Endodermal cell (in vitro differentiated cells): ENCODE results near the gene ITGA11. TPM values are rescaled to one million over a fixed set of nuclear protein-coding genes. Genes with fewer than 3 reads are reported as not detected.

Experiments
- DNase-seq: peaks from one replicate; pipeline ENCODE4 v3.0.0-alpha.2; 2017
- H3K27ac ChIP-seq: 2 replicates; pipeline ENCODE4 v1.5.1; 2013; ENCODE audit warnings: mild to moderate bottlenecking, low read depth, low read length, moderate library complexity
- H3K27me3 ChIP-seq: 2 replicates; pipeline ENCODE4 v1.6.1; 2013; ENCODE audit warnings: mild to moderate bottlenecking, low read length, moderate library complexity; ENCODE audit not compliant: insufficient read depth, control insufficient read depth, poor library complexity, severe bottlenecking
- H3K36me3 ChIP-seq: 2 replicates; pipeline ENCODE4 v1.7.0; 2013; ENCODE audit warnings: mild to moderate bottlenecking, low read length, moderate library complexity; ENCODE audit not compliant: control insufficient read depth, insufficient read depth
- H3K4me1 ChIP-seq: one replicate; pipeline ENCODE4 v1.7.0; 2013; ENCODE audit warnings: low read length; ENCODE audit not compliant: control insufficient read depth, insufficient read depth
- H3K4me3 ChIP-seq: 2 replicates; pipeline ENCODE4 v1.5.1; 2013; ENCODE audit warnings: mild to moderate bottlenecking, low read length, moderate library complexity
- H3K9ac ChIP-seq: 2 replicates; pipeline ENCODE4 v1.6.1; 2013; ENCODE audit warnings: mild to moderate bottlenecking, low read length, moderate library complexity; ENCODE audit not compliant: poor library complexity, severe bottlenecking; ENCODE audit errors: extremely low read depth
- H3K9me3 ChIP-seq: 2 replicates; pipeline ENCODE4 v1.6.1; 2013; ENCODE audit warnings: mild to moderate bottlenecking, low read length, moderate library complexity; ENCODE audit not compliant: control insufficient read depth
- H3K27ac Mint-ChIP-seq: 2 replicates; pipeline ENCODE4 v1.8.0; 2020; ENCODE audit warnings: mixed read lengths
- H3K27me3 Mint-ChIP-seq: 2 replicates; pipeline ENCODE4 v1.8.0; 2021; ENCODE audit warnings: mild to moderate bottlenecking, mixed read lengths; ENCODE audit not compliant: insufficient read depth
- H3K36me3 Mint-ChIP-seq: 2 replicates; pipeline ENCODE4 v1.8.0; 2020; ENCODE audit warnings: low read depth, mixed read lengths
- H3K4me1 Mint-ChIP-seq: 2 replicates; pipeline ENCODE4 v1.8.0; 2020; ENCODE audit warnings: mixed read lengths
- H3K4me3 Mint-ChIP-seq: 2 replicates; pipeline ENCODE4 v1.8.0; 2020; ENCODE audit warnings: mild to moderate bottlenecking, moderate library complexity, mixed read lengths
- H3K9me3 Mint-ChIP-seq: 2 replicates; pipeline ENCODE4 v1.8.0; 2020; ENCODE audit warnings: mild to moderate bottlenecking, mixed read lengths
- WGBS, 2 experiments: methylation state at CpG; one replicate each; pipeline versions ENCODE4 v1.1.5 to v1.1.7; 2013; ENCODE audit warnings: missing lambda C conversion rate in 2 of 2, mixed read lengths in 1 of 2; ENCODE audit not compliant: insufficient coverage in 1 of 2, insufficient read length in 1 of 2; 5-methylcytosine and 5-hydroxymethylcytosine counted together
- total RNA-seq, 2 donors: library from RNA; stranded (reverse); fragmentation: NEBNext Ultra II Directional in 1 of 2; extraction: Animal tissue kit (Norgen Biotek cat#: 25700) in 1 of 2; gene quantifications; 2 replicates in 1 of 2; 3 replicates in 1 of 2; pipeline ENCODE4 v1.2.1, GENCODE V29; 2021
- TF ChIP-seq, protein P1 (sequence below): fragments of 200-600 bp; sonication (generic); conservative IDR thresholded peaks from 2 replicates; pipeline ENCODE4 v1.5.0; 2021; ENCODE audit warnings: antibody characterized with exemption, mild to moderate bottlenecking

Gene ITGA11
- total RNA-seq, 2 donors from 2014 or later = 0.35 to 1.4 TPM

GRCh38 chr15:68262514-68263356 lies 169.2 kb downstream of the ITGA11 start:
- H3K27ac ChIP-seq = no peak overlapping the region
- no peaks in the 10 kb centered on the region for H3K4me1 ChIP-seq
- TF ChIP-seq, protein P1, sequence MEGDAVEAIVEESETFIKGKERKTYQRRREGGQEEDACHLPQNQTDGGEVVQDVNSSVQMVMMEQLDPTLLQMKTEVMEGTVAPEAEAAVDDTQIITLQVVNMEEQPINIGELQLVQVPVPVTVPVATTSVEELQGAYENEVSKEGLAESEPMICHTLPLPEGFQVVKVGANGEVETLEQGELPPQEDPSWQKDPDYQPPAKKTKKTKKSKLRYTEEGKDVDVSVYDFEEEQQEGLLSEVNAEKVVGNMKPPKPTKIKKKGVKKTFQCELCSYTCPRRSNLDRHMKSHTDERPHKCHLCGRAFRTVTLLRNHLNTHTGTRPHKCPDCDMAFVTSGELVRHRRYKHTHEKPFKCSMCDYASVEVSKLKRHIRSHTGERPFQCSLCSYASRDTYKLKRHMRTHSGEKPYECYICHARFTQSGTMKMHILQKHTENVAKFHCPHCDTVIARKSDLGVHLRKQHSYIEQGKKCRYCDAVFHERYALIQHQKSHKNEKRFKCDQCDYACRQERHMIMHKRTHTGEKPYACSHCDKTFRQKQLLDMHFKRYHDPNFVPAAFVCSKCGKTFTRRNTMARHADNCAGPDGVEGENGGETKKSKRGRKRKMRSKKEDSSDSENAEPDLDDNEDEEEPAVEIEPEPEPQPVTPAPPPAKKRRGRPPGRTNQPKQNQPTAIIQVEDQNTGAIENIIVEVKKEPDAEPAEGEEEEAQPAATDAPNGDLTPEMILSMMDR = no peak
- Mint-ChIP-seq H3K9me3 (no peaks in the 10 kb centered on the region), H3K36me3 (no peaks in the 10 kb centered on the region), H3K27me3 (no peaks in the 10 kb centered on the region), H3K27ac (no peak overlapping the region), H3K4me3 (no peak overlapping the region), H3K4me1 (peaks cover 21% of the 10 kb centered on the region)
- H3K27me3 ChIP-seq = no peaks in the 10 kb centered on the region
- no peaks in the 10 kb centered on the region for H3K36me3 ChIP-seq
- DNase-seq = no peak
- no peak overlapping the region for H3K9ac ChIP-seq
- H3K9me3 ChIP-seq = no peaks in the 10 kb centered on the region
- no peak overlapping the region for H3K4me3 ChIP-seq
- 49% methylated on average over 5 of the region's 5 CpGs; no CpG with 5 or more reads in 1 of the 2 experiments for WGBS, 2 experiments

DNA sequence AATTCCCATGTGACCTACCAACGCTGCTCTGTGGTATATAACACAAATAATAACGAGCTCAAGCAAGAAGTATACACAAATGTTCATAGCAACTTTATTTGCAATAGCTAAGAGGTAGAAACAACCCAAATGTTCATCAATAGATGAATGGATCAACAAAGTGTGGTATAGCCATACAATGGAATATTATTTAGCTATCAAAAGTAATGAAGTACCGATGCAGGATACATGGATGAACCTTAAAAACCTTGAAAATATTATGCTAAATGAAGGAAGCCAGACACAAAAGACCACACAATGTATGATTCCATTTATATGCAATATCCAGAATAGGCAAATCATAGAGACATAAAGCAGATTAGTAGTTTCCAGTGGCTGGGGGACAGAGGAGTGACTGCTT lies 170.0 kb downstream of the ITGA11 start:
- Histone ChIP-seq H3K4me3 (no peak overlapping the region), H3K9ac (no peak overlapping the region), H3K27ac (no peak overlapping the region), H3K36me3 (no peaks in the 10 kb centered on the region), H3K9me3 (no peaks in the 10 kb centered on the region), H3K27me3 (no peaks in the 10 kb centered on the region), H3K4me1 (no peaks in the 10 kb centered on the region)
- Mint-ChIP-seq H3K27ac (no peak overlapping the region), H3K36me3 (no peaks in the 10 kb centered on the region), H3K4me3 (no peak overlapping the region), H3K27me3 (no peaks in the 10 kb centered on the region), H3K9me3 (no peaks in the 10 kb centered on the region), H3K4me1 (peaks cover 23% of the 10 kb centered on the region)
- TF ChIP-seq, protein P1 = no peak
- no peak for DNase-seq
- WGBS, 2 experiments = 100% methylated on average over 3 of the region's 3 CpGs; no CpG with 5 or more reads in 1 of the 2 experiments

GRCh38 chr15:68261241-68261640 lies 170.7 kb downstream of the ITGA11 start:
- Mint-ChIP-seq H3K9me3 (no peaks in the 10 kb centered on the region), H3K27ac (no peak overlapping the region), H3K27me3 (no peaks in the 10 kb centered on the region), H3K4me3 (no peak overlapping the region), H3K36me3 (no peaks in the 10 kb centered on the region), H3K4me1 (peaks cover 25% of the 10 kb centered on the region)
- no peaks in the 10 kb centered on the region for H3K27me3 ChIP-seq
- no peaks in the 10 kb centered on the region for H3K9me3 ChIP-seq
- H3K4me1 ChIP-seq = no peaks in the 10 kb centered on the region
- H3K4me3 ChIP-seq = no peak overlapping the region
- no peak overlapping the region for H3K27ac ChIP-seq
- TF ChIP-seq, protein P1 = no peak
- no peaks in the 10 kb centered on the region for H3K36me3 ChIP-seq
- WGBS, 2 experiments = 92% methylated on average over 3 of the region's 3 CpGs; no CpG with 5 or more reads in 1 of the 2 experiments
- no peak for DNase-seq
- no peak overlapping the region for H3K9ac ChIP-seq
